Skin of body (tissue), 2 donors: ENCODE measurements around the gene VCPKMT. TPM values are rescaled to one million over a fixed set of nuclear protein-coding genes. Genes with fewer than 3 reads are reported as not detected.

Experiments used
- DNase-seq: peaks from one replicate; lab custom pipeline; 2025; lab: John Stamatoyannopoulos, UW
- total RNA-seq: library from RNA; depleted of rRNA; stranded (reverse); fragments of >200 nt; gene quantifications from one replicate; pipeline ENCODE4 v1.2.3, GENCODE V29; 2014

Gene VCPKMT
- total RNA-seq: 8.7 TPM

DNA sequence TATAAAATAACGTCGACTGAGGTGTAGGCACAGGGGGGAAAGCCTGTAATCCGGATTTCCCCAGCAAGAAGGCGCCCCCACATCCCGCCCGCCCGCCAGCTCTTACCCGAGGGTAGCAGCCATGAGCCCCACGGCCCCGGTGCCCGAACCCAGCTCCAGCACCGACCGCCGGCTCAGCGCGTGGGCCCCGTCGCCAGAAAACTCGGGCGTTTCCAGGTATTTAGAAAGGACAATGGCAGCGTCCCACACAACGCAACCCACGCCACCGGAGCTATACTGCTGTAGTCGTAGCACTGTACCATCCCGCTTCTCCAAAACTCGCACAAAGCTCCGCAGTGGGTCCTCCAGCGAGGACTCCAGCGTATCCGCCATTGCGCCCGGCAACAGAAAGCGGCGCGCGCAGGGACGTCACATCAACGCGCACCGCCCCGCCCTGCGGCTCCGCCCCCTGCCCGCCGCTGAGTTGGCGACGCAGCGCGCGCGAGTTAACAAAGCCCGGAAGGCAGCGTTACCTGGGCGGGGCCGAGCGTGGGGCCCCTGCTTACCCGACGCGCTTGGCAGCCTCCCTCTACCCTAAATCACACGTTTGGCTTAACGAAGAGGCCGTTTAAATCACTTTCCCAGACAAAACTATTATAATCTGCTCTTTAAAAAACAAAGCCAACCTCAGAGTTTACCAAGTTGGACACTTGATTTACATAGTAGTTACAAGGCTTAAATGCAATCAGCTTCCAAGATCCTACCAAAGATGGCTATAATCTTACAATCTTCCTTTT lies at the start of gene VCPKMT:
TSS of gene VCPKMT (minus strand) at position 392 of the 776 bp plus-strand sequence. CDS start at position 372, 20 bp downstream.
- DNase-seq: peak; percentile 92

DNA sequence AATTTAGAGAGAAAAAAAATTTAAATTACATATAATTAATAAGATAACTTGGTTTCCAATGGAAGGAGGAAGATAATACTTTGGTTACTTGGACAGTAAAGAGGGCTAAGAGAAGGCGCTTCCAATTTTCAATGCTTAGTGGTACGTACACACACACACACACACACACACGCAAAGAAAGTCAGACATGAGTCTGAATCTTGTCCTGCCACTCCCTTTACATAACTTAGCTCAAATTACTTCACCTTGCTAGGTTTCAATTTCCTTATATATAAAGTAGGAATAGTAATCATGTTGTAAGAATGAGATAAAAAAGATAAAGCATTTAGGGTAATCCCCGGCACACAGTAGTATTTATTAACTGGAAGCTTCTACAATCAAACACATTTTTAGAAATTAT lies 39.7 kb upstream of the VCPKMT start:
- DNase-seq: no peak

DNA sequence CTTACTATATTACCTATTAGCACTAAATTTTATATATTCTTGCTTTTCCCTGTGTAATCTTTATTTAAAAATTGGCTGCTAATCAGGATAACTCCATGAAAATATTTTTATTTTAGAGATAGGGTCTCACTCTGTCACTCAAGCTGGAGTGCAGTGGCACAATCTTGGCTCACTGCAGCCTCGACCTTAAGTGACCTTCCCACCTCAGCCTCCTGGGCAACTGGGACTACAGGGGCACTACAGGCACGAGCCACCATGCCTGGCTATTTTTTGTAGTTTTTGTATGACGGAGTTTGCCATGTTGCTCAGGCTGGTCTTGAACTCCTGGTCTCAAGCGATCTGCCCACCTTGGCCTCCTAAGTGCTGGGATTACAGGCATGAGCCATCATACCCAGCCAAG lies 32.4 kb upstream of the VCPKMT start:
- no peak for DNase-seq

DNA sequence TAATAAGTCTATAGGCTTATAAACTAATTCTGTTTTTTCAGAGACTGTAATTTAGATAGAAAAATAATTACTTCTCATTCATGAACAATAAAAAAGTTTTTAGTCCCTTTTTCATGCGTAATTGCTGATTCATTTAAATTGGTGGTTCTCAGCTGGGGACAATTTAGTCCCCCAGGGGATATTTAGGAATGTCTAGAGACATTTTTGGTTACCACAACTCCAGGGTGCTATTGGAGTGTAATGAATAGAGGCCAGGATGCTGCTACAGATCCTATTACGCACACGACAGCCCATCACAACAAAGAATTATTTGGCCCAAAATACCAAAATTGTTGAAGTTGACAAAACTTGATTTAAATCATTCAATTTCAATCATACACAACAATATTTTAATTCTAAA lies 22.8 kb upstream of the VCPKMT start:
- no peak for DNase-seq

DNA sequence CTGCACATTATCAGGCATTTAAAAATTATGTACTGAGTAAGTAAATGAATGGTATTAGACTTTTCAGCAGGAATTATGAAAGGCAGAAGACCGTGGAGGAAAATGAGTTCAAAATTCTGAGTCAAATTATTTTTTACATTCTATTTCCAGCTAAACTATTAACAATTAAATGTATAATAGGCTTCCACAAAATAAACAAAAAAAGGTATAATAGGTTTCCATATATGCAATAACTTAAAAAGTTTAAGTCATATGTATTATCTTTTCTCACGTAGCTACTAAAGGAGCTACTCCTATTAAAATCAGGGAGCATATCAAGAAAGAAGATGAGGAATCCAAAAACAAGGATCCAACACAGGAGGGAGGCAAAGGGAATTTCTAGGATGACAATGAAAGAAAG lies 11.4 kb upstream of the VCPKMT start:
- no peak for DNase-seq

DNA sequence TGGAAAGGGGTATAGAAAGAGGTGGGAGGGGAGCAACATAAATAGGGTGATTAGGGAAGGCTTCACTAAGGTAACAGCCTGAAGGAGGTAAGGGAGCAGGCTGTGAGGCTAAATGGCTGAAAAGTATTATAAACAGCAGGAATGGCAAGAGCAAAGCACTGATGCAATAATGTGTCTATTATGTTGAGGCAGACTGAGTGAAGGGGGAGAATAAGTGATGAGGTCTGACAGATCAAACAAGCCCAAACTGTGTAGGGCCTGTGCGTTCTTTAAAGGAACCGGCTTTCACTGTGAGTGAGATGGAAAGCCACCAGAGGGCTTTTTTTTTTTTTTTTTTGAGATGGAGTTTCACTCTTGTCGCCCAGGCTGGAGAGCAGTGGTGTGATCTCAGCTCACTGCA lies 6.7 kb upstream of the VCPKMT start:
- DNase-seq: no peak

DNA sequence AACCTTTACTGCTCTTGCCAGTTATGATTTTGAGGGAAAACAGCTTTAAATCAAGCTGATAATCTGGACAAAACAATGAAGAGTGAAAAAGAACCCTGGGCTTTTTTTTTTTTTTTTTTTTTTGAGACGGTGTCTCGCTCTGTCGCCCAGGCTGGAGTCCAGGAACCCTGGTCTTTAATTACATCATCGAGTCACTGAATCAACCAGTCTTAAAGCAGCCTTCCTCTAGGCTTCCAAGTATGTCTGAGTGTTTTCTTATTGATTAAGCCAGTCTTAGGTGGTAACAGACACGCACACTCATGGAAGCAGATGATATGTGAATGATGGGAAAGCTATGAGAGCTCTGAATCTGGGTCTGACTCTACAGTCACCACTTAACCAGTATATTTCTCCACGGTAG lies 5.9 kb upstream of the VCPKMT start:
- no peak for DNase-seq

DNA sequence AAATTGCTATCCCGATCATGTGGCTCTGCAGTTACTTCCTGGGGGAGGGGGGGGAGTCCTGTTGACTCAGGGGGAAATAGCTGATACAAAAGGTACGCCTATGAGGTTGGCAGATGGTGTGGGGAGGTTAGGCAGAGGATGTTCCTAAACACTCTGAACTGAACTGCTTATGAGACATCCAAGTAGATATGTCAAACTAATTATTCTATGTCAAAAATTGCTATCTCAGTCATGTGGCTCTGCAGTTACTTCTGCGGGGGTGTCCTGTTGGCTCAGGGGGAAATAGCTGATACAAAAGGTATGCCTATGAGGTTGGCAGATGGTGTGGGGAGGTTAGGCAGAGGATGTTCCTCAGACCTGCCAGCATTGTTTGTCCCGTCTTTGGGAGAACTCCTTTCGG lies 5.1 kb upstream of the VCPKMT start:
- DNase-seq: no peak

DNA sequence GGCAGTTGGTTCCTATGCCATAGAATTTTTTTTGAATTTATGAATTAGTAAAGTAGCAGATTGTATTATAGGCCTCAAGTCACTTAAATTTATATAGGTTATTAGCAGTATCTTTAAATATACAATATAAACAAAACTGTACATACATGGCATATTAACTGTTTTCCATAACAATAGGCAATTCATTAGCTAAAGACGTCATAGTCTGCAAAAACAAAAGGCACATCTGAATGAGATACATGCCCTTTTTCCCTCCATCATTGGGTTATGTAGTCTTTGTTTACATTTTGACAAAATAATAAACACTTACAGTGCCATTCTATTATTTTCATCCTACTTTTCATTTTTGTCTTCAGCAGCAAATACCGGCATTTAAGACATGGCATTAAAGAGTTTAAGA lies 1.1 kb upstream of the VCPKMT start:
- peak; percentile 4 for DNase-seq

DNA sequence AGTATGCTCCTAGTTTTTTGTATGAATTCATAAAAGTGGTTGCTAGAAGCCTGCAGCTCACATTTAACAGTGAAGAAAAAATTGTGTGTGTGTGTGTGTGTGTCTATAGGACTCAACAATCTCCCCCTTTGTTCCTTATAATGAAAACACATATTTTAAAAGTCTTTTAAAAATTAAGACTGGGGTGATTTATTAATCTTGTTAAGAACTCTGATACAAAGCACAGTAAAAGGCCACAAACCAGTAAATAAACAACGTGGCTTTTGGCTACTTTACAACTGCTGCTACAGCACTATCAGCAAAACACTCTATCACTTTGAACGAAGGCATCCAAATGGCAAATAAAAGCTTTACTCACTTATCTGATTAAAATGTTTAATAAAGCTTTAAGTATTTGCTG lies 594 bp upstream of the VCPKMT start:
- peak; percentile 36 for DNase-seq

DNA sequence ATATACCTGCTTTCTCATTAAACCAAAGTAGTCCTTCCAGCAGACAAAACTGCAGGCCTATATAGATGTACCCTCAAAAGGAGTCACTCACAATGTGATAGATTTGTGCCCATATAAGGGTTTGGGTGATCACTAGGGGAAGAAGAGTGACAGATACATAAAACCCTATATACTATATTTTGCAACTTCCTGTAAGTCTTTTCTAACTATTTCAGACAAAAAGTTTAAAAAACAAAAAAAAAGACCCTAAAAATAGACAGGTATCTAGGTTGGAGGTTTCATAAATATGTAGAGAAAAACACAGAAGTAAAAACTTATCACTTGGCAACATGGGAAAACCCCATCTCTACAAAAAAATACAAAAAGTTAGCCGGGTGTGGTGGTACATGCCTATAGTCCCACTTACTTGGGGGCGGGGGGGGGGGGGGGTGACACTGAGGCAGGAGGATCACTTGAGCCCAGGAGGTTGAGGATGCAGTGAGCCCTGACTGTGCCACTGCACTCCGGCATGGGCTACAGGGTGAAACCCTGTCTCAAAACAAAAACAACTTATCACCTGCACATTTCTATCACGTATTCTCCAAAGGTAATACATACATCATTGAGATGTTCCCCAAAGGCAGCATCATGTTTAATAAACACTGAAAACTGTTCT lies 2.9 kb downstream of the VCPKMT start:
- no peak for DNase-seq

DNA sequence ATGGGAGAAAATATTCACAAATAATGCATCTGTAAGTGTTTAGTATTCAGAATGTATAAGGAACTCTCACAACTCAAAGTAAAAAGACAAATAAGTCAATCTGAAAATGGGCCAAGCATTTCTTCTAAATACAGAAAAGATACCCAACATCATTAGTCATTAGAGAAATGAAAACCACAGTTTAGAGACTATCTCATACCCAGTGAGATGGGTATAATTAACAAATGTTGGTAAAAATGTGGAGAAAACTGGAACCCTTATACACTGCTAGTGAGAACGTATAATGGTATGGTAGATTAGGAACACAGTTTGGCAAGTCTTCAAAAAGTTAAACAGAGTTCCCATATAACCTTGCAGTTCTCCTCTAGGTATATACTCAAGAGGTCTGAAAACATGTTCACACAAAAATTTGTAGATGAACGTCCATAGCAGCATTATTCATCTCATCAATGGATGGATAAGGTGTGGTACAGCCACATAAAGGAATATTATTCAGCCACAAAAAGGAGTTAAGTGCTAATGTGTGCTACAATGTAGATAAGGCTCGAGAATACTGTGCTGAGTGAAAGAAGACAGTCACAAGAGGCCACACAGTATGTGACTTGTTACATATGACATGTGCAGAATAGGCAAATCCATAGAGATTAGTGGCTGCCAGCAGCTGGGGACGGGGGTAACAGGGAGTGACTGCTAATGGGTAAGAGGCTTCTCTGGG lies 5.9 kb downstream of the VCPKMT start:
- no peak for DNase-seq

DNA sequence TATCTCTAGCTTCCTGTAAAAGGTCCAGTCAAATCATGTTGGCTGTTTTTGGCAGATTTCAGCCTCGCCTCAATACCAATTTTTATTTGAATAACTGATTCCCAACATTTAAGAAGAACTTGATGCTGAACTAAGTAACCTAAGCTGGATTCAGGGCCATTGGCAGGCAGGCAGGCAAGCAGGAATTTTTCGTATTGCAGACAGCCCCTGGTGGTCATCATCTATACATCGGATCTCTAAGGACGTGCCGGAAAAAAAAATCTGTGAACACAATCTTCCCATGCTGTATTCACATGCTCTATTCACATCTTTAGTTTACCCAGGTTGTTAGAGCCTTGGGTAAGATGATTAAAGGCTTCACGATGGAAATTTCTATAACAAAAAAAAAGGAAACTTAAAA lies 7.0 kb downstream of the VCPKMT start:
- no peak for DNase-seq

DNA sequence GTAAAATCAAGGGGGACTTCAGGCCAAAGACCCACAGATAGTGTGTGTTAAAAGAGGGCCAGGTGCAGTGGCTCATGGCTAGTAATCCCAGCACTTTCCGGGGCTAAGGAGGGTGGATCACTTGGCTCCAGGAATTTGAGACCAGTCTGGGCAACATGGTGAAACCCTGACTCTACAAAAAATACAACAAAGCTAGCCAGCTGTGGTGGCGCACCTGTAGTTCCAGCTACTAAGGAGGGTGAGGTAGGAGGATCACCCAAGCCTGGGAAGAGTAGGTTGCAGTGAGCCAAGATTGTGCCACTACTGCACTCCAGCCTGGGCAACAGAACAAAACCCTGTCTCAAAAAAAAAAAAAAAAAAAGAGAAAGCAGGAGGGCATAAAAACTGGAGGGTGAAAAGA lies 8.5 kb downstream of the VCPKMT start:
- no peak for DNase-seq

DNA sequence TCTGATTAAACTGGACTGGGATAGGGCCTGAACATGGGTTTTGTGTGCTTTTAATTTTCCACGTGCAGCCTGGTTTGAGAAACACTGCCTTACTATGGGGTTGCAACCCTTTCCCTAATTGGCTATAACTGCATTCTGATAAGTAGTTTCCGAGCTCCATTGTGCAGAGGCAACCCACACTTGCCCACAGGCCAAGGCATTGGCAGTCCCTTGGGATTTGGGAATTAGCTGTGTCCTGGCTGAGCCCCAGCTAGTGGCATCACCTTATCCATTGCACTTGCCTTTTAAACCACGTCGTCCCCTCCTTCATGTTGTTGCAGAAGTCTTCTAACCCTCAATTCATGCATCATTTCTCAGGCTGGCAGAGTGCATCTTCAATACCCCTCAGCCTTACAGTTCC lies 10.2 kb downstream of the VCPKMT start:
- DNase-seq: no peak

DNA sequence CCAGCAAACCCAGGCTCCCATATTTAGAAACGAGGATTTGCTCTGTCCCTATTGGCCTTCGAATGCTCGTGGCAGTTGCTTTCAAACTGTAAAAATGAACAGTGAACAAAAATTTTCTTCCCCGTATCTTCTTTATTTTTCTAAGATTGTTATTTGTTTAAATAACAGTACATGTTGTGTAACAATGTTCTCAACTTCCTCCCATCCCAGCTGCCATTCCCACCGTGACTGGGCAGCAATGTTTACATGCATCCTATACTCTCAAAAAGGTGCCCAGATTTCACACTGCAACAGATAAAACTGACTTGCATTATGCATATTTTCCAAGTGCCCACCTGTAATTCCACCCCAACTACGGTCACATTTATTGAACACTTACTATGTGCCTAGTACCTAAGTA lies 12.8 kb downstream of the VCPKMT start:
- DNase-seq: no peak

DNA sequence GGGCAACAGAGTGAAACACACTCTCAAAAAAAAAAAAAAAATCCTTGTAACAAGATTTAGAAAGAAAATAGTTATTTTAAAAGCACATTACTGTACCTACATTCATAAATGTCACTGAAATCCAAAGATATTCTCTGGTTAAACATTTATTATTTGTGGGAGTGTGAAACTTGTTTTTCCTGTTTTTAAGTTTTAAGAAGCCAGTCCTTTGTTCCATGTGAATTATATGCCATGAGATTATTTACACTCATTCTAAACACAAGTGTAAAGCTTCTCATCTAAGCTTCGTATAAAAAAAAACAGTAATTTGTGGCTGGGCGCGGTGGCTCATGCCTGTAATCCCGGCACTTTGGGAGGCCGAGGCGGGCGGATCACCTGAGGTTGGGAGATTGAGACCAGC lies 15.0 kb downstream of the VCPKMT start:
- no peak for DNase-seq

DNA sequence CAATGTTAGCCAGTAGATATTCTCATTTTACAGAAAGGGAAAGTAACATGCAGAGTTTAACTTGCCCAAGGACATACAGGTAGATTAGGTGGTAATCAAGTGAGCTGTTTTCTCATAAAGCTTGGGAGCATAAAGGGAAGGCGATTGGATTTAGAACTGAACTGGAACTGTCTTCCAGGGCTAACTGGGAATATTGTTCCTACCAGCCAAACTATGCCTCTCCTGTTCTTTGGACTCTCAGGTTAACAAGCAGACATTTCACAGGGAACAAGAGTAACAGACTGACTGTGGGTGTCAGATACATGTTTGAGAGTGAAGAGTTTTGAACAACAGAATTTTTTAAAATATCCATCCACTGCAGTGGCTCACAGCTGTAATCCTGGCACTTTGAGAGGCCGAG lies 15.6 kb downstream of the VCPKMT start:
- DNase-seq: no peak

DNA sequence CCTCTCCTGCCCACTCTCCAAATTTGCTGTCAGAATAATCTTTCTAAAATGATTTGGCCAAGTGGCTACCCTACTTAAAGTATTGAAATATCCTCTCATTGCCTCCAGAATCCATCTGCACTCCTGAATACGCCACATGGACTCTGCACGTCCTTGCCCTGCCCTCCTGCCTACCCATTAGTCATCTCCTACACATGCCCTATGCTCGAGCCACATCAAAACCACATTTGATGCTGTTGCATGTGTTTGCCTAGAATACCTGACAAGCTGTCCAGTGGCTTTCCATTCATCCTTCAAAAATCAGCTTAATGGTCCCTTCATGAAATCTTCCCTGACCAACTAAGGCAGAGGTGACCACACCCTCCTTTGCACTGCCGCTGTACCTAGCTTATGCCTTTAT lies 17.0 kb downstream of the VCPKMT start:
- no peak for DNase-seq

DNA sequence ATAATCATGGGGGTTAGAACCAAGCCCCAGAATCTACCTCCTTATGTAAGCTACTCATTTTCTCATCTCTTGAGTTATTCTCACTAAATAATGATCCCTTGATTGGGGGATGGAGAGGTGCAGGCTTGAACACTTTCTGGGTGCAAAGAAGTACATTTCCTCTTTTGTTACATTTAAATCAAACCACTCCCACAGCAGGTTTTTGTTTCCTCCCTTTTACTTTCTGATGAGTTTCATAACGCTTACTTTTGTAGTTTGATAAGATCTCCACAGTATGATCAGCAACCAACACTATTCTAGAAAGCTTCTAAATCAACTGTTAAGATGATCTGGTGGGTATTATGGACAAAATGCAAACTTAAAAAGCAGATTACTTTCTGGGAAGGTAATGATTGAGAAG lies 20.5 kb downstream of the VCPKMT start:
- DNase-seq: no peak

DNA sequence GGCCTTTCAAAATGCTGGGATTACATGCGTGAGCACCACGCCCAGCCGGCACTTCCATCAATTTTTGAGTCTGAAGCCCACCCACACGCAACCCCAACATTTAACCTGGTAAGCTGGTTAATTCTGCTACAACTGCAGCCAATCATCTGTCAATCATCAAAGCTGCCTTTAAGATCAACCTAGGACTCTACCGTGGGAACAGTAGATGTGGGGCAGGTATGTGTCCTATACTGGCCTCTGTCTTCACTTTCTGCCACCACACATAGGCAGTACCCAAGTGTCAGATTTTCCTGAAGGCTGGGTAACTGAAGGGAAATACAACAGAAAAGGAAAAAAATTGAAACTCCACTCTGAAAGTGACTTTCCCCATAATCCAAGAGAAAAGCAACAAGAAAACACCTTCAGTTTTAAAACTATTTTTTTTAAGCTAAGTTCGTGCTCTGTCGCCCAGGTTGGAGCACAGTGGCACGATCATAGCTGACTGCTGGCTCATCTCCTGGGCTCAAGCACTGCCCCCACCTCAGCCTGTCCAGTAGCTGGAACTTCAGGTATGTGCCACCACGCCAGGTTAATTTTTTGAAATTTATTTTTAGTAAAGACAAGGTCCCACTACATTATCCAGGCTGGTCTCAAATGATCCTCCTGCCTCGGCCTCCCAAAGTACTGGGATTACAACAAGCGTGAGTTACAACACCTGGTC lies 22.2 kb downstream of the VCPKMT start:
- no peak for DNase-seq

DNA sequence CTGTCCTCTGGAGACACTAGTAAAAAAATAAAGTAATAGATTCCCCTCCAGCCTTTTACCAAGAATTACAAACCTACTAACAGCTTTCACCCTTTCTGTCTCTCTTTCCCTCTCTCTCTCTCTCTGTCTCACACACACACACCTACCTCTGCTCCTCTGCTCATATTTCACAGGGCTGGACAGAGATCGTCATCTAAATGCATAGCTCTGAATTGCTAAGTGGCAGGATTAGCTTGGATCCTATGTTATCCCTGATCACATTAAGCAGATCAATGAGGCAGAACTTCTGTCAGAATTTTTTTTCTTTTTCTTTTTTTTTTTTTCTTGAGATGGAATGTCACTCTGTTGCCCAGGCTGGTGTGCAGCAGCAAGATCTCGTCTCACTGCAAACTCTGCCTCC lies 22.9 kb downstream of the VCPKMT start:
- DNase-seq: no peak
